Calu3 (cell line): ENCODE measurements around the gene GRIK2. TPM values are rescaled to one million over a fixed set of nuclear protein-coding genes. Genes with fewer than 3 reads are reported as not detected.

Experiments used
- BruUV-seq: library from RNA; stranded (reverse); fragments of 400-500 nt; replicated peaks from 2 replicates; lab custom pipeline; 2021; lab: Mats Ljungman, UMichigan
- CTCF ChIA-PET: fragments of 300-600 bp; sonication (Branson Sonifier 250); formaldehyde crosslinking; loops from one replicate; lab custom pipeline; 2022; ENCODE audit warnings: antibody characterized with exemption; lab: Charles Lee
- DNase-seq: peaks from one replicate; pipeline ENCODE4 v3.0.0; 2022
- H3K27ac Mint-ChIP-seq: one replicate; pipeline ENCODE4 v1.8.0; 2022; ENCODE audit warnings: mixed read lengths; ENCODE audit not compliant: unreplicated experiment
- H3K27me3 Mint-ChIP-seq: one replicate; pipeline ENCODE4 v1.8.0; 2022; ENCODE audit warnings: mixed read lengths; ENCODE audit not compliant: unreplicated experiment
- H3K36me3 Mint-ChIP-seq: one replicate; pipeline ENCODE4 v1.8.0; 2022; ENCODE audit warnings: mild to moderate bottlenecking, moderate library complexity, mixed read lengths; ENCODE audit not compliant: insufficient read depth, unreplicated experiment
- H3K4me1 Mint-ChIP-seq: one replicate; pipeline ENCODE4 v1.8.0; 2022; ENCODE audit warnings: mild to moderate bottlenecking, low read depth, mixed read lengths; ENCODE audit not compliant: unreplicated experiment
- H3K4me3 Mint-ChIP-seq: one replicate; pipeline ENCODE4 v1.8.0; 2022; ENCODE audit warnings: mild to moderate bottlenecking, low read depth, moderate library complexity, mixed read lengths; ENCODE audit not compliant: unreplicated experiment
- H3K9me3 Mint-ChIP-seq: one replicate; pipeline ENCODE4 v1.8.0; 2022; ENCODE audit warnings: low read depth, mixed read lengths; ENCODE audit not compliant: unreplicated experiment
- intact Hi-C: fragments of 100-400 bp; cut with micrococcal nuclease; formaldehyde crosslinking; loops from one replicate; pipeline ENCODE4 v1.10.0; 2022; ENCODE audit not compliant: unreplicated experiment
- total RNA-seq: library from RNA; stranded (reverse); gene quantifications from 2 replicates; pipeline ENCODE4 v1.2.3, GENCODE V29; 2022
- TF ChIP-seq, protein P1 (sequence below): fragments of 200-600 bp; IDR thresholded peaks from one replicate; pipeline ENCODE4 v1.8.0; 2022; ENCODE audit warnings: antibody characterized with exemption; ENCODE audit not compliant: unreplicated experiment

Gene GRIK2
- total RNA-seq, 1 experiment from 2014 or later, result 3.3 TPM

DNA sequence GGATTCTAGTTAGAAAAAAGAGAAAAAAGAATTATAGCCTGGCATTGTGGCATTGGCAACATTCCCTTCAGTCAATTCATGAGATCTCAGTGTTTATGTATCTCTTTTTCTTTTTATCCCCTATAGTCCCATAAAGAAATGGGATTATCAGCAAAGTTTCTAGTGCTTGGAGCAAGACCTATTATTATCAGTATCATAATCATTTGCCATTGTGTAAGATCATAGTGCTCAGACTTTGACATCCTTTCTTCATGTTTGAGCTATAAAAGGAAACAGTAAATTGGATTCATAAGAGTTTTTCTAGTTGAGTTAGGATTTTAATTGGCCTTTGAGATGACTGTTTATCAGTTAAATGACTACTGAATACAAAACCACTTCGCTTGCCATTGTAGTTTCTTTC, 295.6 kb downstream of the GRIK2 start:
- BruUV-seq, result no TSS peak
- TF ChIP-seq, protein P1, sequence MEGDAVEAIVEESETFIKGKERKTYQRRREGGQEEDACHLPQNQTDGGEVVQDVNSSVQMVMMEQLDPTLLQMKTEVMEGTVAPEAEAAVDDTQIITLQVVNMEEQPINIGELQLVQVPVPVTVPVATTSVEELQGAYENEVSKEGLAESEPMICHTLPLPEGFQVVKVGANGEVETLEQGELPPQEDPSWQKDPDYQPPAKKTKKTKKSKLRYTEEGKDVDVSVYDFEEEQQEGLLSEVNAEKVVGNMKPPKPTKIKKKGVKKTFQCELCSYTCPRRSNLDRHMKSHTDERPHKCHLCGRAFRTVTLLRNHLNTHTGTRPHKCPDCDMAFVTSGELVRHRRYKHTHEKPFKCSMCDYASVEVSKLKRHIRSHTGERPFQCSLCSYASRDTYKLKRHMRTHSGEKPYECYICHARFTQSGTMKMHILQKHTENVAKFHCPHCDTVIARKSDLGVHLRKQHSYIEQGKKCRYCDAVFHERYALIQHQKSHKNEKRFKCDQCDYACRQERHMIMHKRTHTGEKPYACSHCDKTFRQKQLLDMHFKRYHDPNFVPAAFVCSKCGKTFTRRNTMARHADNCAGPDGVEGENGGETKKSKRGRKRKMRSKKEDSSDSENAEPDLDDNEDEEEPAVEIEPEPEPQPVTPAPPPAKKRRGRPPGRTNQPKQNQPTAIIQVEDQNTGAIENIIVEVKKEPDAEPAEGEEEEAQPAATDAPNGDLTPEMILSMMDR, result no peak
- Mint-ChIP-seq H3K27ac (no peak overlapping the region), H3K27me3 (no peaks in the 10 kb centered on the region), H3K4me3 (no peak overlapping the region), H3K36me3 (no peaks in the 10 kb centered on the region), H3K4me1 (no peaks in the 10 kb centered on the region), H3K9me3 (no peaks in the 10 kb centered on the region)
- CTCF ChIA-PET, result no interaction called here
- DNase-seq, result no peak
- intact Hi-C loops, result no loop called here

DNA sequence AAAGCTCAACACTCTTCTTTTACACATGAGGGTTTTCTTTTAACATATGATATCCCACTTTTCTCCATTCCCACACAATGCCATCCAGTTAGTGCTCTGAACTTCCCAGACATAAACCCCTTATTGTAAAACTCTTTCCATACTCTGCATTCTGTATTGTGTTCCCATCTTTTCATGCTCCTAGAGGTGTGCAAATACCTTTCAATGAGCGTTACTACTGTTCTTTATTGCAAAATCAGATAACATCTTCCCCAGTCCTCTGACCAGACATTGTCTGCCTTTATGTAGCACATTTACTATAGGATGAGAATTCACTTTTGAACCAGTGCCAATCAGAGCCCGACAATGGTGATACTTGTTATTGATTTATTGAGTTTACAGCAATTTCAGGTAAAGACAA, 296.2 kb downstream of the GRIK2 start:
- intact Hi-C loops, result no loop called here
- no TSS peak for BruUV-seq
- Mint-ChIP-seq H3K4me1 (no peaks in the 10 kb centered on the region), H3K27me3 (no peaks in the 10 kb centered on the region), H3K27ac (no peak overlapping the region), H3K4me3 (no peak overlapping the region), H3K36me3 (no peaks in the 10 kb centered on the region), H3K9me3 (no peaks in the 10 kb centered on the region)
- no peak for DNase-seq
- CTCF ChIA-PET, result no interaction called here
- TF ChIP-seq, protein P1, result no peak

DNA sequence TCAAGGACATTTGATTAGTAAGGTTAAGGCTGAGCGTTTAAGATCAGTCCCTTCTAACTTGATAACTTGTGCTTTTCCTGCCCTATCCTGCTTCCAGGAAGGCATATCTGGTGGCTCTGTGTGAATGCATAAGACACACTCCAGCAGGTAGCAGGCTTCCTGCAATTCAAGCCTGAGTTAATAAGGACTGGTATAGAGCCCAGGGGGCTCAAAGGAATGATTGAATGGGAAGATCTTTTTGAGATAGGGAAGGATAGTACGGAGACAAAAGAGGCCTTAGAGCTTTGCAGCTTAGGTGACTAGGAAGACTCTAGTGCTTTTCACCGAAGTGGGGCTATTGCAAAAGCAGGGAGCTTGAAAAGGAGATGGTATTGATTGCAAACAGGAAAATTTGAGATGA, 307.1 kb downstream of the GRIK2 start:
- no peak overlapping the region for H3K4me3 Mint-ChIP-seq
- no peak overlapping the region for H3K27ac Mint-ChIP-seq
- no TSS peak for BruUV-seq
- intact Hi-C loops, result no loop called here
- peaks cover 8% of the 10 kb centered on the region for H3K4me1 Mint-ChIP-seq
- H3K36me3 Mint-ChIP-seq, result no peaks in the 10 kb centered on the region
- H3K27me3 Mint-ChIP-seq, result no peaks in the 10 kb centered on the region
- no peak for DNase-seq
- TF ChIP-seq, protein P1, result no peak
- CTCF ChIA-PET, result no interaction called here
- H3K9me3 Mint-ChIP-seq, result no peaks in the 10 kb centered on the region

DNA sequence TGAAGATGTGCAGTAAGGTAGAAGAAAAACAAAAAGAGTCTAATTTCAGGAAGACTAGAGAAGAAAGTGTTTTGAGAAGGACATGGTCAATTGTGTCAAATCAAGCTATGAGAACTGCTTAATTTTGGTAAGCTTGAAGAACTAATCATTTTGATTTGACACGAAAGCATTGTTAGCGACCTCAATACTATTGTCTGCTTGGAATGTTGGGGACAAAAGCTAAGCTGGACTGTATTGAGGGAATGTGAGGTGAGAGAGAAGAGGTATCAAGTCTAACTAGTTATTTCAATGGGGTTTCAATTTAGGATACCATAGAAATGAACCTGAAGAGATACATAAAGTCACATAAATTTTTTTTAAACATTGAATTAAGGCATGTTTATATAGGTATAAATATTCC, 309.8 kb downstream of the GRIK2 start:
- H3K27me3 Mint-ChIP-seq, result no peaks in the 10 kb centered on the region
- peaks cover 8% of the 10 kb centered on the region for H3K4me1 Mint-ChIP-seq
- TF ChIP-seq, protein P1, result no peak
- H3K27ac Mint-ChIP-seq, result no peak overlapping the region
- intact Hi-C loops, result no loop called here
- H3K9me3 Mint-ChIP-seq, result no peaks in the 10 kb centered on the region
- CTCF ChIA-PET, result no interaction called here
- DNase-seq, result no peak
- no TSS peak for BruUV-seq
- no peaks in the 10 kb centered on the region for H3K36me3 Mint-ChIP-seq
- no peak overlapping the region for H3K4me3 Mint-ChIP-seq

DNA sequence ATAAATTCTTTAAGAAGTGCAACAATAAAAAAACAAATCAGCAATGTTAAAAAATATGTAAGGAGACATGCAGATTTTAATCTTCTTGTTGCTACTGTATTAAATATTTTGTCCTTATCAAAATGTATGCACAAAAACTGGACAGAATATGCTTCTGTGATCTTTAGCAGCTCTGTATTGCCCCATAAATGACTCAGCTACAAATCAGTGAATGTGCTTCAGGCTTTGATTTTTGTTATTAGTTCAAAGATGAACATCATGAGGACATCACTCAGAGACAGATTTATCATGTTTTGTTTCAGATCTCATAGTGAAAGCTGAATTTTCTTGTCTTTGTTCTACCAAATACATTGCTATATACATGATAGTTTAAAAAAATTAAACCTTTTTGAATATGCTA, 312.4 kb downstream of the GRIK2 start:
- Mint-ChIP-seq H3K9me3 (no peaks in the 10 kb centered on the region), H3K27me3 (no peaks in the 10 kb centered on the region), H3K36me3 (no peaks in the 10 kb centered on the region), H3K4me1 (peaks cover 2% of the 10 kb centered on the region), H3K27ac (no peak overlapping the region), H3K4me3 (no peak overlapping the region)
- no TSS peak for BruUV-seq
- TF ChIP-seq, protein P1, result no peak
- CTCF ChIA-PET, result no interaction called here
- intact Hi-C loops, result no loop called here
- no peak for DNase-seq
